H1 (cell line): ENCODE data around the gene POLDIP3.
"Not testable (repeated sequence)": the region's sequence is repeated elsewhere in the genome, so short reads cannot be mapped to it uniquely, and the experiment has no call there.

Experiments
- CEBPB ChIP-seq: IDR thresholded peaks from 2 replicates; pipeline ENCODE4 v1.6.1; 2012; ENCODE audit warnings: low read depth, low read length
- HDAC2 ChIP-seq, 2 experiments: fragments of 300-600 bp in 1 of 2; sonication (generic) in 1 of 2; IDR thresholded peaks; 2 replicates each; pipeline ENCODE4 v1.6.1; 2011 to 2012; ENCODE audit warnings: low read depth in 2 of 2, low read length in 2 of 2, mild to moderate bottlenecking in 2 of 2, moderate library complexity in 2 of 2, borderline replicate concordance in 1 of 2, inconsistent platforms in 1 of 2
- KDM4A ChIP-seq: IDR thresholded peaks from one replicate; pipeline ENCODE4 v1.7.1; 2012; ENCODE audit warnings: low read depth, mild to moderate bottlenecking, moderate library complexity, low read length, inconsistent platforms; ENCODE audit not compliant: severe bottlenecking
- POLR2A ChIP-seq, 2 experiments: IDR thresholded peaks; 1 replicate in 1 of 2; 2 replicates in 1 of 2; pipeline ENCODE4 v1.6.1; 2011; ENCODE audit warnings: low read depth in 2 of 2, low read length in 2 of 2, mild to moderate bottlenecking in 2 of 2; ENCODE audit errors: control extremely low read depth in 1 of 2
- SP1 ChIP-seq: IDR thresholded peaks from 2 replicates; pipeline ENCODE4 v1.6.1; 2011; ENCODE audit warnings: low read depth, low read length
- TF ChIP-seq, protein P1 (sequence below): IDR thresholded peaks from 2 replicates; pipeline ENCODE4 v1.6.1; 2011; ENCODE audit warnings: low read length, improper control_type of control experiment

DNA sequence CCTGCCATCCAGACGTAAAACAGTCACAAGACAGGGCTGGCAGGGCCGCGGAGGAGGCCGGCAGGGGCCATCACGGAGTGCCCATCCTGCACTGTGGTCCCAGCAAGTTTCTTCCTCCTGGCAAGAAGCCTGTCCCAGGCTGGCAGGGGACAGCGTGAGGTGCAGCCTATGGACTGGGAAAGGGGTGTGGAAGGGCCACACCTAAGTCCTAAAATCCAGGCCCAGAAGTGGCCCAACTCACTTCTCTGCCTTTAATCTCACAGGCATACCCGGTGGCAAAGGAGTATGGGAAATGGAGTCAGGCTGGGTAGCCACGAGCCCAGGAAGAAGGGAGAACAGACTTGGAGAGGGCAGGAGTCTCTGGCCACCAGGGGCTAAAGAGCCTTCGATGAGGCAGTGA, 44.1 kb downstream of the POLDIP3 start:
- TF ChIP-seq KDM4A; CEBPB; HDAC2 (IDR thresholded peaks at IDR 0.05; ENCODE audit: borderline replicate concordance in 1 of 2, low read depth in 2 of 2, low read length in 2 of 2); POLR2A (IDR thresholded peaks at IDR 0.05; ENCODE audit: control extremely low read depth in 1 of 2, low read depth in 2 of 2, low read length in 2 of 2); SP1: not testable (repeated sequence)
- TF ChIP-seq, protein P1, sequence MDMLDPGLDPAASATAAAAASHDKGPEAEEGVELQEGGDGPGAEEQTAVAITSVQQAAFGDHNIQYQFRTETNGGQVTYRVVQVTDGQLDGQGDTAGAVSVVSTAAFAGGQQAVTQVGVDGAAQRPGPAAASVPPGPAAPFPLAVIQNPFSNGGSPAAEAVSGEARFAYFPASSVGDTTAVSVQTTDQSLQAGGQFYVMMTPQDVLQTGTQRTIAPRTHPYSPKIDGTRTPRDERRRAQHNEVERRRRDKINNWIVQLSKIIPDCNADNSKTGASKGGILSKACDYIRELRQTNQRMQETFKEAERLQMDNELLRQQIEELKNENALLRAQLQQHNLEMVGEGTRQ: not testable (repeated sequence)
